ENCODE results near the gene TRPM3.

TRPM3 gene

GRCh38 chr9:71098801-71099200 is 22.6 kb downstream of the TRPM3 start:
- TF ChIP-seq PATZ1 (CRISPR knock-in tag; IDR thresholded peaks at IDR 0.05; ENCODE audit: borderline replicate concordance) (no peak), ISL1 (CRISPR knock-in tag; IDR thresholded peaks at IDR 0.05) (no peak), RARB (CRISPR knock-in tag; IDR thresholded peaks at IDR 0.05) (no peak)
- no peak for ATAC-seq

- TF ChIP-seq CSDC2 (CRISPR knock-in tag; IDR thresholded peaks at IDR 0.05) (no peak), PPARA (CRISPR knock-in tag; IDR thresholded peaks at IDR 0.05; ENCODE audit: borderline replicate concordance) (no peak), ZFP30 (CRISPR knock-in tag; IDR thresholded peaks at IDR 0.05) (no peak), SNAI2 (CRISPR knock-in tag; IDR thresholded peaks at IDR 0.05) (no peak), ZC3H10 (CRISPR knock-in tag; IDR thresholded peaks at IDR 0.05) (no peak), ZNF8 (CRISPR knock-in tag; IDR thresholded peaks at IDR 0.05) (no peak), ZNF565 (CRISPR knock-in tag; conservative IDR thresholded peaks at IDR 0.05; ENCODE audit: low read depth) (no peak), TSHZ2 (CRISPR knock-in tag; IDR thresholded peaks at IDR 0.05) (no peak), GLIS3 (CRISPR knock-in tag; IDR thresholded peaks at IDR 0.05) (no peak), POU6F1 (CRISPR knock-in tag; IDR thresholded peaks at IDR 0.05; ENCODE audit: borderline replicate concordance, low read depth) (no peak), TCF4 (CRISPR knock-in tag; IDR thresholded peaks at IDR 0.05; ENCODE audit: borderline replicate concordance) (no peak), ZFP3 (CRISPR knock-in tag; IDR thresholded peaks at IDR 0.05) (no peak)
- ATAC-seq, result no peak
Measured at GRCh38 chr9:71097671-71098070, 23.8 kb downstream of the TRPM3 start.

GRCh38 chr9:71096421-71097108 is 24.9 kb downstream of the TRPM3 start:
- ATAC-seq, result no peak

More at GRCh38 chr9:71096421-71097108, 24.9 kb downstream of the TRPM3 start:
- TF ChIP-seq SNAI2 (CRISPR knock-in tag; IDR thresholded peaks at IDR 0.05) (no peak), TOX (CRISPR knock-in tag; IDR thresholded peaks at IDR 0.05; ENCODE audit: borderline replicate concordance) (no peak), PATZ1 (CRISPR knock-in tag; IDR thresholded peaks at IDR 0.05; ENCODE audit: borderline replicate concordance) (no peak), CSDC2 (CRISPR knock-in tag; IDR thresholded peaks at IDR 0.05) (no peak), ZNF70 (CRISPR knock-in tag; IDR thresholded peaks at IDR 0.05) (no peak), ZC3H10 (CRISPR knock-in tag; IDR thresholded peaks at IDR 0.05) (no peak), CSRNP3 (CRISPR knock-in tag; IDR thresholded peaks at IDR 0.05) (no peak), TCF4 (CRISPR knock-in tag; IDR thresholded peaks at IDR 0.05; ENCODE audit: borderline replicate concordance) (no peak), OSR1 (CRISPR knock-in tag; IDR thresholded peaks at IDR 0.05) (no peak), ZNF565 (CRISPR knock-in tag; conservative IDR thresholded peaks at IDR 0.05; ENCODE audit: low read depth) (no peak), CREB5 (CRISPR knock-in tag; IDR thresholded peaks at IDR 0.05; ENCODE audit: low read depth) (no peak), BACH2 (CRISPR knock-in tag; IDR thresholded peaks at IDR 0.05; ENCODE audit: borderline replicate concordance) (no peak), ARNTL (CRISPR knock-in tag; IDR thresholded peaks at IDR 0.05; ENCODE audit: borderline replicate concordance, low read depth) (no peak), ESRRG (CRISPR knock-in tag; IDR thresholded peaks at IDR 0.05) (no peak), GLIS3 (CRISPR knock-in tag; IDR thresholded peaks at IDR 0.05) (no peak)

All from SK-N-SH treated with all-trans-retinoic acid at 6 μM for 48 hours (cell line).